ENCODE data around the gene FOXN3. TPM values are rescaled to one million over a fixed set of nuclear protein-coding genes. Genes with fewer than 3 reads are reported as not detected.

Gene FOXN3
- total and polyA plus RNA-seq, 2 experiments from 2014 or later, result 98.9 to 167 TPM

- Histone ChIP-seq H3K79me2 (replicated peaks; ENCODE audit: insufficient read depth) (no peaks in the 10 kb centered on the region), H3K4me1 (ENCODE audit: insufficient read depth) (peaks cover 14% of the 10 kb centered on the region), H3K9me2 (ENCODE audit: insufficient read depth) (0 out of 2 replicates have a peak, but pooled peaks cover 7% of the 10 kb centered on the region), H3F3A (replicated peaks; ENCODE audit: low read depth) (peaks cover 1% of the 10 kb centered on the region), H3K36me3 (ENCODE audit: insufficient read depth) (no peaks in the 10 kb centered on the region), H3K4me2 (no peak overlapping the region), H3K4me3 (no peak overlapping the region), H3K27me3 (ENCODE audit: insufficient read depth) (no peaks in the 10 kb centered on the region), H4K20me1 (replicated peaks; ENCODE audit: insufficient read depth) (no peaks in the 10 kb centered on the region; the same call in 1 of the 2 replicates), H2AFZ (no peak overlapping the region), H3K27ac (ENCODE audit: low read depth) (no peak overlapping the region)
- peaks cover 16% of the 10 kb centered on the region for H3K4me1 Mint-ChIP-seq
- DNase-seq (ENCODE audit: low spot score), result no peak
- H3K27me3 Mint-ChIP-seq (ENCODE audit: insufficient read depth, low read depth, poor library complexity), result peaks cover 5% of the 10 kb centered on the region
- H3K4me3 Mint-ChIP-seq, result no peak overlapping the region
- TF ChIP-seq POLR2AphosphoS5 (IDR thresholded peaks at IDR 0.05; ENCODE audit: low read depth) (no peak), ETS1 (IDR thresholded peaks at IDR 0.05) (no peak), EZH2phosphoT487 (IDR thresholded peaks at IDR 0.05; ENCODE audit: unreplicated experiment) (no peak), STAT1 (IDR thresholded peaks at IDR 0.05; ENCODE audit: unreplicated experiment) (no peak), EZH2 (IDR thresholded peaks at IDR 0.05; ENCODE audit: low read depth, unreplicated experiment) (no peak)
- TF ChIP-seq, protein P1, sequence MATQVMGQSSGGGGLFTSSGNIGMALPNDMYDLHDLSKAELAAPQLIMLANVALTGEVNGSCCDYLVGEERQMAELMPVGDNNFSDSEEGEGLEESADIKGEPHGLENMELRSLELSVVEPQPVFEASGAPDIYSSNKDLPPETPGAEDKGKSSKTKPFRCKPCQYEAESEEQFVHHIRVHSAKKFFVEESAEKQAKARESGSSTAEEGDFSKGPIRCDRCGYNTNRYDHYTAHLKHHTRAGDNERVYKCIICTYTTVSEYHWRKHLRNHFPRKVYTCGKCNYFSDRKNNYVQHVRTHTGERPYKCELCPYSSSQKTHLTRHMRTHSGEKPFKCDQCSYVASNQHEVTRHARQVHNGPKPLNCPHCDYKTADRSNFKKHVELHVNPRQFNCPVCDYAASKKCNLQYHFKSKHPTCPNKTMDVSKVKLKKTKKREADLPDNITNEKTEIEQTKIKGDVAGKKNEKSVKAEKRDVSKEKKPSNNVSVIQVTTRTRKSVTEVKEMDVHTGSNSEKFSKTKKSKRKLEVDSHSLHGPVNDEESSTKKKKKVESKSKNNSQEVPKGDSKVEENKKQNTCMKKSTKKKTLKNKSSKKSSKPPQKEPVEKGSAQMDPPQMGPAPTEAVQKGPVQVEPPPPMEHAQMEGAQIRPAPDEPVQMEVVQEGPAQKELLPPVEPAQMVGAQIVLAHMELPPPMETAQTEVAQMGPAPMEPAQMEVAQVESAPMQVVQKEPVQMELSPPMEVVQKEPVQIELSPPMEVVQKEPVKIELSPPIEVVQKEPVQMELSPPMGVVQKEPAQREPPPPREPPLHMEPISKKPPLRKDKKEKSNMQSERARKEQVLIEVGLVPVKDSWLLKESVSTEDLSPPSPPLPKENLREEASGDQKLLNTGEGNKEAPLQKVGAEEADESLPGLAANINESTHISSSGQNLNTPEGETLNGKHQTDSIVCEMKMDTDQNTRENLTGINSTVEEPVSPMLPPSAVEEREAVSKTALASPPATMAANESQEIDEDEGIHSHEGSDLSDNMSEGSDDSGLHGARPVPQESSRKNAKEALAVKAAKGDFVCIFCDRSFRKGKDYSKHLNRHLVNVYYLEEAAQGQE (IDR thresholded peaks at IDR 0.05; ENCODE audit: unreplicated experiment), result no peak
- H3K9me3 Mint-ChIP-seq, result peaks cover 3% of the 10 kb centered on the region; the same call in 1 of the 3 replicates
- no peak overlapping the region for H3K27ac Mint-ChIP-seq
- no peaks in the 10 kb centered on the region for H3K36me3 Mint-ChIP-seq (ENCODE audit: low read depth)
- no peak for ATAC-seq
Measured at GRCh38 chr14:89144642-89145041, 272.4 kb downstream of the FOXN3 start.

DNA sequence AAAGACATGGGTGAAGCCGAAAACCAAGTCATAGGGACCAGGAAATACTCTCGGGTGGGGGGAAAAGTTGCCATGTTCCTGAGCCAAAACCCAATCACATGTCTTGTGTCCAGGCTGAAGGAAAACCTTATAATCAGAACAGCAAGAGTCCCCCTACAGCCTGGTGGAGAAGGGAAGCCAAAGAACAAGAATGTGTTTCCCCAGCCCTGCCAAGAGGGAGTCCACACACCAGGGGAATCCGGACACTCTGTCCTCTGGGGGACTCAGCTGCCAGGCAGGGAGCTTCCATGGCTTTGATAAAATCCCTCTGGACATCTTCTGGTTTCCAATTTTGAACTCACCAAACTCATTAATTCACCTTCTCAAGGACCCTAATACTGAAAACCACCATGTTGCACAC is 273.0 kb downstream of the FOXN3 start:
- H3K36me3 ChIP-seq (ENCODE audit: insufficient read depth), result no peaks in the 10 kb centered on the region
- DNase-seq (ENCODE audit: low spot score), result no peak
- H3K9me2 ChIP-seq (ENCODE audit: insufficient read depth), result 0 out of 2 replicates have a peak, but pooled peaks cover 3% of the 10 kb centered on the region
- peaks cover 5% of the 10 kb centered on the region for H3F3A ChIP-seq (replicated peaks; ENCODE audit: low read depth)
- H3K4me2 ChIP-seq, result no peak overlapping the region
- H2AFZ ChIP-seq, result no peak overlapping the region
- ATAC-seq, result no peak
- no peaks in the 10 kb centered on the region for H3K79me2 ChIP-seq (replicated peaks; ENCODE audit: insufficient read depth)
- peaks cover 22% of the 10 kb centered on the region for H3K4me1 Mint-ChIP-seq
- H3K4me1 ChIP-seq (ENCODE audit: insufficient read depth), result peaks cover 20% of the 10 kb centered on the region
- H3K4me3 ChIP-seq, result no peak overlapping the region
- H4K20me1 ChIP-seq (replicated peaks; ENCODE audit: insufficient read depth), result no peaks in the 10 kb centered on the region; the same call in 1 of the 2 replicates
- H3K9me3 Mint-ChIP-seq, result peaks cover 3% of the 10 kb centered on the region; the same call in 1 of the 3 replicates
- H3K27ac ChIP-seq (ENCODE audit: low read depth), result no peak overlapping the region
- H3K27me3 Mint-ChIP-seq (ENCODE audit: insufficient read depth, low read depth, poor library complexity), result peaks cover 4% of the 10 kb centered on the region
- no peaks in the 10 kb centered on the region for H3K27me3 ChIP-seq (ENCODE audit: insufficient read depth)
- no peak overlapping the region for H3K27ac Mint-ChIP-seq
- no peaks in the 10 kb centered on the region for H3K36me3 Mint-ChIP-seq (ENCODE audit: low read depth)
- no peak overlapping the region for H3K4me3 Mint-ChIP-seq
- TF ChIP-seq NANOG (IDR thresholded peaks at IDR 0.05; ENCODE audit: borderline replicate concordance) (no peak), POLR2AphosphoS5 (IDR thresholded peaks at IDR 0.05; ENCODE audit: low read depth) (no peak), EZH2 (IDR thresholded peaks at IDR 0.05; ENCODE audit: low read depth, unreplicated experiment) (no peak), ZNF331 (CRISPR knock-in tag; IDR thresholded peaks at IDR 0.05; ENCODE audit: low read depth) (no peak), CREB1 (CRISPR knock-in tag; IDR thresholded peaks at IDR 0.05; ENCODE audit: low read depth) (no peak)
- TF ChIP-seq, protein P2, sequence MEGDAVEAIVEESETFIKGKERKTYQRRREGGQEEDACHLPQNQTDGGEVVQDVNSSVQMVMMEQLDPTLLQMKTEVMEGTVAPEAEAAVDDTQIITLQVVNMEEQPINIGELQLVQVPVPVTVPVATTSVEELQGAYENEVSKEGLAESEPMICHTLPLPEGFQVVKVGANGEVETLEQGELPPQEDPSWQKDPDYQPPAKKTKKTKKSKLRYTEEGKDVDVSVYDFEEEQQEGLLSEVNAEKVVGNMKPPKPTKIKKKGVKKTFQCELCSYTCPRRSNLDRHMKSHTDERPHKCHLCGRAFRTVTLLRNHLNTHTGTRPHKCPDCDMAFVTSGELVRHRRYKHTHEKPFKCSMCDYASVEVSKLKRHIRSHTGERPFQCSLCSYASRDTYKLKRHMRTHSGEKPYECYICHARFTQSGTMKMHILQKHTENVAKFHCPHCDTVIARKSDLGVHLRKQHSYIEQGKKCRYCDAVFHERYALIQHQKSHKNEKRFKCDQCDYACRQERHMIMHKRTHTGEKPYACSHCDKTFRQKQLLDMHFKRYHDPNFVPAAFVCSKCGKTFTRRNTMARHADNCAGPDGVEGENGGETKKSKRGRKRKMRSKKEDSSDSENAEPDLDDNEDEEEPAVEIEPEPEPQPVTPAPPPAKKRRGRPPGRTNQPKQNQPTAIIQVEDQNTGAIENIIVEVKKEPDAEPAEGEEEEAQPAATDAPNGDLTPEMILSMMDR (conservative IDR thresholded peaks at IDR 0.05; ENCODE audit: low read depth in 2 of 2), result no peak

Measured in GM23338 (cell line).